Trophoblast cell (in vitro differentiated cells and primary cell): ENCODE measurements around the gene TRIM9.
"Not testable (repeated sequence)": the region's sequence is repeated elsewhere in the genome, so short reads cannot be mapped to it uniquely, and the experiment has no call there.

Experiments
- DNase-seq, 2 donors: peaks; one replicate each; pipeline ENCODE4 v3.0.0-alpha.2; 2016
- H2AFZ ChIP-seq: 2 replicates; pipeline ENCODE4 v1.6.1; 2013; ENCODE audit warnings: low read length, moderate library complexity, mild to moderate bottlenecking; ENCODE audit not compliant: insufficient read depth, poor library complexity
- H2AK5ac ChIP-seq: 2 replicates; pipeline ENCODE4 v1.6.1; 2013; ENCODE audit warnings: mild to moderate bottlenecking, low read length
- H2BK120ac ChIP-seq: 2 replicates; pipeline ENCODE4 v1.6.1; 2013; ENCODE audit warnings: low read length, mild to moderate bottlenecking, moderate library complexity; ENCODE audit not compliant: insufficient read depth, poor library complexity
- H2BK12ac ChIP-seq: 2 replicates; pipeline ENCODE4 v1.6.1; 2013; ENCODE audit warnings: mild to moderate bottlenecking, low read length, moderate library complexity
- H2BK5ac ChIP-seq: 2 replicates; pipeline ENCODE4 v1.6.1; 2013; ENCODE audit warnings: low read length, low read depth, moderate library complexity, mild to moderate bottlenecking; ENCODE audit not compliant: poor library complexity
- H3K14ac ChIP-seq: 2 replicates; pipeline ENCODE4 v1.6.1; 2013; ENCODE audit warnings: mild to moderate bottlenecking, low read length
- H3K18ac ChIP-seq: 2 replicates; pipeline ENCODE4 v1.6.1; 2013; ENCODE audit warnings: mild to moderate bottlenecking, low read length
- H3K23ac ChIP-seq: 2 replicates; pipeline ENCODE4 v1.6.1; 2013; ENCODE audit warnings: low read length
- H3K27ac ChIP-seq: 2 replicates; pipeline ENCODE4 v1.5.1; 2013; ENCODE audit warnings: low read depth, mild to moderate bottlenecking, inconsistent platforms, low read length, moderate library complexity
- H3K27me3 ChIP-seq: 2 replicates; pipeline ENCODE4 v1.6.1; 2013; ENCODE audit warnings: inconsistent platforms, mild to moderate bottlenecking, low read length, moderate library complexity; ENCODE audit not compliant: insufficient read depth
- H3K36me3 ChIP-seq, 2 experiments: 1 replicate in 1 of 2; 2 replicates in 1 of 2; pipeline ENCODE4 v1.6.1; 2013; ENCODE audit warnings: low read length in 2 of 2, mild to moderate bottlenecking in 2 of 2, moderate library complexity in 1 of 2; ENCODE audit not compliant: insufficient read depth in 2 of 2, control insufficient read depth in 1 of 2
- H3K4ac ChIP-seq: 2 replicates; pipeline ENCODE4 v1.6.1; 2013; ENCODE audit warnings: low read depth, mild to moderate bottlenecking, low read length, moderate library complexity
- H3K4me1 ChIP-seq, 2 experiments: 1 replicate in 1 of 2; 2 replicates in 1 of 2; pipeline ENCODE4 v1.6.1; 2013; ENCODE audit warnings: low read length in 2 of 2, mild to moderate bottlenecking in 2 of 2, moderate library complexity in 1 of 2; ENCODE audit not compliant: insufficient read depth in 2 of 2, control insufficient read depth in 1 of 2
- H3K4me2 ChIP-seq: 2 replicates; pipeline ENCODE4 v1.6.1; 2013; ENCODE audit warnings: inconsistent platforms, mild to moderate bottlenecking, low read length, moderate library complexity
- H3K4me3 ChIP-seq: 2 replicates; pipeline ENCODE4 v1.5.1; 2013; ENCODE audit warnings: mild to moderate bottlenecking, low read depth, low read length, inconsistent platforms
- H3K79me1 ChIP-seq: one replicate; pipeline ENCODE4 v1.6.1; 2013; ENCODE audit warnings: low read length
- H3K79me2 ChIP-seq: 2 replicates; pipeline ENCODE4 v1.6.1; 2013; ENCODE audit warnings: low read length, mild to moderate bottlenecking; ENCODE audit not compliant: control insufficient read depth, insufficient read depth, poor library complexity
- H3K9ac ChIP-seq: 2 replicates; pipeline ENCODE4 v1.6.1; 2013; ENCODE audit warnings: mild to moderate bottlenecking, low read length
- H3K9me3 ChIP-seq: 2 replicates; pipeline ENCODE4 v1.6.1; 2013; ENCODE audit warnings: low read depth, mild to moderate bottlenecking, control low read depth, inconsistent platforms, low read length; ENCODE audit not compliant: insufficient read depth
- H4K12ac ChIP-seq: 2 replicates; pipeline ENCODE4 v1.6.1; 2013; ENCODE audit warnings: low read depth, mild to moderate bottlenecking, low read length, moderate library complexity
- H4K8ac ChIP-seq: 2 replicates; pipeline ENCODE4 v1.6.1; 2013; ENCODE audit warnings: low read depth, mild to moderate bottlenecking, low read length, moderate library complexity
- H4K91ac ChIP-seq: one replicate; pipeline ENCODE4 v1.6.1; 2013; ENCODE audit warnings: low read depth, mild to moderate bottlenecking, low read length, moderate library complexity
- WGBS: extraction: QIAGEN DNeasy Blood & Tissue Kit; methylation state at CpG from one replicate; pipeline ENCODE4 v1.1.7; 2013; ENCODE audit warnings: missing lambda C conversion rate; ENCODE audit not compliant: insufficient read length, insufficient coverage; ENCODE audit errors: extremely low coverage; 5-methylcytosine and 5-hydroxymethylcytosine counted together

TRIM9 gene

DNA sequence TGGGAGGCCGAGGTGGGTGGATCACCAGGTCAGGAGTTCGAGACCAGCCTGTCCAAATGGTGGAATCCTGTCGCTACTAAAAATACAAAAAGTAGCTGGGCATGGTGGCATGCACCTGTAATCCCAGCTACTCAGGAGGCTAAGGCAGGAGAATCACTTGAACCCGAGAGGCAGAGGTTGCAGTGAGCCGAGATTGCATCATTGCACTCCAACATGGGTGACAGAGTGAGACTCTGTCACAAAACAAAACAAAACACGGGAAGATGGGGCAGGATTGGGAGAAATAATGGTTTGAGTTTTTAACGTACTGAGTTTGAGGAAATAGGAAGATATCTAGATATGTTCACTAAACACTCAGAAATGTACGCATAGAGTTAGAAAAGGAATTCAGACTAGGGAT, 153.3 kb downstream of the TRIM9 start:
- H3K27ac ChIP-seq, H3K18ac ChIP-seq, H2BK12ac ChIP-seq, H2BK120ac ChIP-seq, H2AFZ ChIP-seq, H3K14ac ChIP-seq, H3K4me2 ChIP-seq, DNase-seq, H3K36me3 ChIP-seq, H3K4me3 ChIP-seq, H4K91ac ChIP-seq, H2BK5ac ChIP-seq, H2AK5ac ChIP-seq, H3K4ac ChIP-seq, H3K23ac ChIP-seq, H3K79me2 ChIP-seq, H3K9ac ChIP-seq, H3K9me3 ChIP-seq, H4K12ac ChIP-seq, H3K27me3 ChIP-seq, H3K79me1 ChIP-seq, H4K8ac ChIP-seq: not testable (repeated sequence)
- no CpG with 5 or more reads among the region's 8 CpGs for WGBS
- H3K4me1 ChIP-seq = peaks cover 0 to 14% of the 10 kb centered on the region in 2 experiments

DNA sequence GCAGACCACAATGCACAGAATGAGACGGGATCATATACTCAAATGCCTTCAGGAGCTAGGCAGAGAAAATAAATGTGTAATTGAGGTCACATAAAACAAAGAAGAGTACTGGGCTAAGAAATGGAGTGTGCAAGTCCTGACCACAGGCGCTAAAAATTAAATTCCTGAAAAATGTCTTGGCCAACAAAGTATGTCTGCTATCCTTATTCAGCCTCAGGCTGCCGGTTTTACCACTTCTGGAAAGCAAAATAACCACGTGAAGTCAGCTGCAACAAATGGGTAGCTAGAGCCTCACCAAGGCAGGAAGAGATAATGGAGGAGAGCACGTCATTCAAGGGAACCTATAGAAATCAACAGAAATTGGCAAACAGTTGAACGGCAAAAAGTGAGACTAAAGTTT, 153.8 kb downstream of the TRIM9 start:
- no peak overlapping the region for H2AK5ac ChIP-seq
- H3K18ac ChIP-seq = no peak overlapping the region
- H3K9me3 ChIP-seq = peaks cover 2% of the 10 kb centered on the region
- no peak overlapping the region for H2BK12ac ChIP-seq
- H4K12ac ChIP-seq = no peak overlapping the region
- no peak overlapping the region for H2BK120ac ChIP-seq
- no peak overlapping the region for H3K4me2 ChIP-seq
- H3K4me1 ChIP-seq = peaks cover 0 to 14% of the 10 kb centered on the region in 2 experiments
- H3K4ac ChIP-seq = no peak overlapping the region
- no peak overlapping the region for H4K91ac ChIP-seq
- H3K36me3 ChIP-seq = no peaks in the 10 kb centered on the region
- no peak overlapping the region for H3K23ac ChIP-seq
- no peak overlapping the region for H3K4me3 ChIP-seq
- no peak overlapping the region for H3K14ac ChIP-seq
- H4K8ac ChIP-seq = no peak overlapping the region
- no CpG with 5 or more reads among the region's 6 CpGs for WGBS
- H3K27me3 ChIP-seq = no peaks in the 10 kb centered on the region
- peak; percentile 93 to 97 for DNase-seq
- peaks cover 2% of the 10 kb centered on the region for H3K79me2 ChIP-seq
- no peak overlapping the region for H3K9ac ChIP-seq
- no peak overlapping the region for H2AFZ ChIP-seq
- H2BK5ac ChIP-seq = no peak overlapping the region
- H3K27ac ChIP-seq = no peak overlapping the region
- H3K79me1 ChIP-seq = peaks cover 6% of the 10 kb centered on the region

DNA sequence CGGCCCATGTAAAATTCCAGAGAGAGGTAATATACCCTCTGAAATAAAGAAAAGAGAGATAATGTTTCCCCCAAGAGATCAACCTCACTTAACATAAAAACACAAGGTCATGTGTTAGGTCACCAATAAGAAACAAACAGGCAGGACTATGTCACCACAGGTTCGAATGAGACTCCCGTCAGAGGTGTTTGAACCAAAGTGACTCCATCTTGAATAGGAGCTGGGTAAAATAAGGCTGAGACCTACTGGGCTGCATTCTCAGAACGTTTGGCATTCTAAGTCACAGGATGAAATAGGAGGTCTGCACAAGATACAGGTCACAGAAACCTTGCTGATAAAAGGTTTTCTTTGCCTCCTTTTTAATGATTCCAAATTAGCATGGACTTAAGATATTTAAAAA, 157.1 kb downstream of the TRIM9 start:
- Histone ChIP-seq H3K9me3 (no peaks in the 10 kb centered on the region), H3K23ac (no peak overlapping the region), H3K4ac (no peak overlapping the region), H3K27ac (no peak overlapping the region), H2BK12ac (no peak overlapping the region), H3K4me3 (no peak overlapping the region), H4K8ac (no peak overlapping the region), H2AFZ (no peak overlapping the region), H2AK5ac (no peak overlapping the region), H3K14ac (no peak overlapping the region), H4K91ac (no peak overlapping the region), H2BK120ac (no peak overlapping the region), H3K79me1 (no peaks in the 10 kb centered on the region), H3K4me2 (no peak overlapping the region), H3K27me3 (no peaks in the 10 kb centered on the region), H2BK5ac (no peak overlapping the region), H4K12ac (no peak overlapping the region), H3K4me1 (no peaks in the 10 kb centered on the region), H3K9ac (no peak overlapping the region), H3K36me3 (no peaks in the 10 kb centered on the region), H3K79me2 (no peaks in the 10 kb centered on the region), H3K18ac (no peak overlapping the region)
- no peak for DNase-seq
- no CpG with 5 or more reads among the region's 4 CpGs for WGBS

DNA sequence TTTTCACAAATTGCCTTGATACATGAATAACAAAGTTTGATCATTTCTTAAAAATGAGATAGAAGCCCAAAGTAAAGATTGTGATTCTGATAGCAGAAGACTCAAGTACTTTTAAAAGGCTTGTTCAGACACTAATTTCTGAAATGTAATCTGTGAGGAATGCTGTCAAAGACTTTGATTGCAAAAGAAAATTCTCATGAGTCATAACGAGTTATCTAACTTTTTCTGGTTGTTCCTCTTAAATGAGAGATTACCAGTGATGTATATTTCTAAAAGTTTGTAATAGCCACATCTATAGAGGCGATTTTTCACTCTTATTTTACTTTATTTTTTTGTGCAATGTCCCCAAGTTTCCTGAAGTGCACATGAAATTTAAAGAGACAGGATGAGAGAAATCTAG, 157.6 kb downstream of the TRIM9 start:
- H2AFZ ChIP-seq = no peak overlapping the region
- no peaks in the 10 kb centered on the region for H3K9me3 ChIP-seq
- H3K18ac ChIP-seq = no peak overlapping the region
- no peaks in the 10 kb centered on the region for H3K79me1 ChIP-seq
- no peak overlapping the region for H2BK12ac ChIP-seq
- H3K4ac ChIP-seq = no peak overlapping the region
- no peak overlapping the region for H2AK5ac ChIP-seq
- no peak overlapping the region for H4K8ac ChIP-seq
- no peak overlapping the region for H3K27ac ChIP-seq
- no peak overlapping the region for H4K12ac ChIP-seq
- H3K9ac ChIP-seq = no peak overlapping the region
- no peaks in the 10 kb centered on the region for H3K27me3 ChIP-seq
- H3K23ac ChIP-seq = no peak overlapping the region
- no peaks in the 10 kb centered on the region for H3K4me1 ChIP-seq
- peak in 1 of 2 donors; percentile 93 for DNase-seq
- no peaks in the 10 kb centered on the region for H3K79me2 ChIP-seq
- H2BK5ac ChIP-seq = no peak overlapping the region
- no CpG with 5 or more reads among the region's 2 CpGs for WGBS
- no peak overlapping the region for H4K91ac ChIP-seq
- H2BK120ac ChIP-seq = no peak overlapping the region
- H3K14ac ChIP-seq = no peak overlapping the region
- no peak overlapping the region for H3K4me2 ChIP-seq
- no peaks in the 10 kb centered on the region for H3K36me3 ChIP-seq
- H3K4me3 ChIP-seq = no peak overlapping the region
